HG03135 (cell line): Measurements from ENCODE around the gene CACNA1C.

Experiments
- ATAC-seq: cut with Tn5 transposase; IDR thresholded peaks from one replicate; pipeline ENCODE4 v1.9.1; 2021; ENCODE audit warnings: mild to moderate bottlenecking, moderate library complexity; ENCODE audit not compliant: unreplicated experiment

CACNA1C gene

DNA sequence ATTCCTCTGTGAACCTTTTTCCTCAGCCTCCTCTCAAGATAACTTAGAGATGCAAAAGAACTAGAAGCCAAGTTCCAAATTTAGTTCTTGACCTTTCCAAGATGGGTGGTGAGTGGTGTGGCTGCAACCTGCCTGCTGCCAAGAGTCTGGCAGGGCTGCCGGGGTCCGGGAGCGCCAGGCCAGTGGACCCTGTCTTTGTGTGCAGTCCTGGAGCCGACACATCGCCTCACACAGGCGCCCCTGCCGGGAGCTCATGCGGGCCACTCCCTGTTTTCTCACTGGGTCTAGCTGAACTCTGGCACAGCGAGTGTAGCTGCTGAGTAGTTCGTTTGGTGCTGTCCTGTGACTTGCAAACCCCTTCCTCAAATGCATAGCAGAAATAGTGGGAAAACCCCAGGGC, 84.9 kb downstream of the CACNA1C start:
- no peak for ATAC-seq

DNA sequence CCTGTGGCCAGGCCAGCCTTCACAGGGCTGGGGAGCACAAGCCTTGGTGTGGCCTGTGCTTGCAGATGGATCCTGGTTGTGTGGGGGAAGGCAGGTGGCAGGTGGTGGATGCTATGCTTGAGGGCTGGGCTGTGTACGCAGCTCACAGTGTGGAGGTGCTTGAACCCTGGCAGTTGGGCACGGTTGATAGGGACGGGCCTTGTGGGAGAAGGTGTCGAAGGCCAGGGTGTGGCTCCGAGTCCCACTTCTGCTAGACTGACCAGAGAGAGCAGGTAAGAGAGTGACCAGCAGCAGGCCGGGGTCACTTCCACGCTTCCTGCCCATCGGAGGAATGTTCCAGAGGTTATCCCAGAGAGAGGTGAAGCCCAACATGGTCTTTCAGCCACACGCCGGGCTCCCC, 85.5 kb downstream of the CACNA1C start:
- ATAC-seq = no peak

- no peak for ATAC-seq
Observed at GRCh38 chr12:2138871-2139308, 86.1 kb downstream of the CACNA1C start.

DNA sequence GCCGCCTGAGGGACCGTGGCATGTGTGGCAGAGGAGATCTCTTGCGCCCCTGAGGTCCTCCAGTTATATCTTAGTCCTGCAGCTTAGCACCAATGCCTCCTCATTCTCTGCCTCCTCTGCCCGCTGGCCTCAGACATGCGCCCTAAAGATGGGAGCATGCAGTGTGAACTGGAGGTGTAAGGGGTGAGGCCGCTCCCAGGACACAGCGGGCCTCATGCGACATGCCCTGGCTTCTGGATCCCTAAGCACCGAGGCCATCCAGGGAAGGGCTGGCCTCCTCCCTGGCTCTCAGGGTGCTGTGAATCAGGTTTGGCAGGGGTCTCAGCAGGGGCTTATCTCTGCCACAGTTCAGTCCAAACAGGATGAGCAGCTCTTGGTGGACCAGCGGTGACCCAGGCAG, 86.9 kb downstream of the CACNA1C start:
- ATAC-seq = no peak

DNA sequence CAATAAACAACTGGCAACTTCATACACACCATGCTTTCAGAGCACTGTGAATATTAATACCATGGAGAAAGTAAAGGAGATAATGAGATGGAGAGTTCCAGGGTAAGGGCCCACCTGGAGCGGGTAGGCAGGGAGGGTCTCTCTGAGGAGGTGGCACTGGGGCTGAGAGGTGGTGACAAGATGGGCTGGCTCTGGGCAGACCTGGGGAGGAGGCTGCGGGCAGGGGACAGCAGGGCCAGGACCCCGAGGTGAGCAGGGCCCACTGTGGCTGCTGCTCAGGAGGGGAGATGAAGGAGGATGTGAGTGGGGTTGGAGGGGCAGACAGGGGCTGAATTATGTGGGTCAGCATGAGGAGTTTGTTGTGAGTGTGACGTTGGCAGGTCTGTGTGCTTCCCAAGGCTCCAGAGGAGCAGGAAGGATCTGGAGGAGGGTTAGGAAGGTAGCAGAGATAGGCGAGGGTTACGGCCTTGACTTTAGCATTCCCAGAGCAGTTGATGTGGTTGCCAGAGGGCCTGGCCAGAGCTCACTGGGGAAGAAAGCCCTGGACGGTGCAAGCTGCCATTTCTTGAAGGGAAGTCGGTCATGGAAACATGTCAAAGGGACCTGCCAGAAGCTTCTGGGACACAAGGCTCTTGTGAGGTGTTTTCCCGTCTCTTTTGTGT, 88.2 kb downstream of the CACNA1C start:
- no peak for ATAC-seq

GRCh38 chr12:2142068-2142467, 89.3 kb downstream of the CACNA1C start:
- no peak for ATAC-seq

DNA sequence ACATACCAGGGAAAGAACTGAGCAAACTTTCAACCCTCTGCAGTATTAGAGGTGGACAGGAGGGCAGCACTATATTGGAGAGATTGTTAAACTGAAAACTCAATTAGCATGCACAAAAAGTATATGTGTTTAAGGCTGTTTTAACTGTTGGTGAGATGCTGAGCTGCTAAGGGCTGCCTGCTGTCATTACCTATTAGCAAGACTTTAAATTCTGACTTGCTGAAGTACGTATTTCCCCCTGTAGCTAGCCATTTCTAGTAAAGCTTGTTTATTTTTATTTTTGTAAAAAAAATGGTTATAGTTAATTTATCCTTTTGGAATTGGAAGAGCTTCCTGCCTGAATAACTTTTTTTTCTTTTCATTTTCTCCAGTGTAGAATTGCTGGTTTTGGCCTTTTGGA, 92.2 kb downstream of the CACNA1C start:
- no peak for ATAC-seq

GRCh38 chr12:2145433-2145998, 92.7 kb downstream of the CACNA1C start:
- ATAC-seq = no peak

DNA sequence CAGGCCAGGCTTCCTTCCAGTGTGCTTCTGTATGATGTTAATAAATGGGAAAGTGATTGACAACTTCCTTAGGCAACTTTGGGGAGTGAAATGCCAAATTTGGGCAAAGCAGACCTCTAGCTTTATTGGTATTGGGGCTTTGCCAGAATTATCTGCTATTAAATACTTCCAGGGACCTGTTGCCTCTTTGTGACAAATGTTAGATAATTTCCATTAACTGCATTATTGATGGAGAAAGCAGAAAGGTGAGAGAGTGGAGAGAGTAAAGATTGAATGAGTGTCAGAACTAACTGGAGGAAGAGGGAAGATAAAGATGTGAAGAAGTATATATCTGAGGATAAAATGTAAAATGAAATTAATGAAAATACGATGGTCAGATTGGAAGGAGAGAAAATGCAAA, 94.5 kb downstream of the CACNA1C start:
- ATAC-seq = no peak

- ATAC-seq = no peak
Observed at GRCh38 chr12:2149091-2149490, 96.3 kb downstream of the CACNA1C start.

DNA sequence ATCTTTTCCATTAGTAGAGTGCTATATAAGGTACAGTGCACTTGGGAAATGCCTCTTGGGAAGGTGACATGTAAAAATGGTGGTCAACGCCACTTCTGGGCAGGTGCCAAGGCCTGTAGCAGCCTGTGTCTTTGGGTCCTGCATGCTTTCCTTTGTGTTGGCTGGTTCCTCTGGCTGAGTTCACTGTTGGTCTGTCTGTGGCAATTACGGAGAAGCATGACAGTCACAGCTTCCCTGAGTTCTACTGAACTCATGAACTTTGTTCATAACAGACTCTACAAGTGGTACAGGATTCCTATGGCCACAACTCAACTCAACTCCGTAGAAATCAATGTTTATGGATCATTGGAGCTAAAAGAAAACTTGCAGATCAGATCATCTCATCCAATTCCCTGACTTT, 98.0 kb downstream of the CACNA1C start:
- no peak for ATAC-seq

- no peak for ATAC-seq
Observed at GRCh38 chr12:2151391-2151790, 98.6 kb downstream of the CACNA1C start.

DNA sequence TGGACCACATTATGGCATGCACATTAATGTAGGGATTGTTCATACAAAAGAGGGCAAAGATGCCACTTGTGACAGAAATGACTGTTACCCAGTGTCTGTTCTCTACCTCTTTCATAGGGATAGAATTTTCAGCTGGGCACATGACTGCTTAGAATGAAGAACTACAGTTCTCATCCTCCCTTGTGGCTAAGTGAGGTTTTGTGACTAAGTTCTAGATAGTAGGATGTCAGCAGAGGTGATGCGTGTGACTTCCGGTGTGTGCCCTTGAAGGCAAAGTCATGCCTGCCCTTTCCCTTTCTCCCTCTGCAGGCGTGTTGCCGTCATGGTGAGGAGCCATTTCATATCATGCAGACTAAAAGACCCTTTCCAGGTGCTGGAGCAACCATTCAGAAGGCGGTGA, 99.3 kb downstream of the CACNA1C start:
- no peak for ATAC-seq

- no peak for ATAC-seq
Observed at GRCh38 chr12:2154050-2154449, 101.3 kb downstream of the CACNA1C start.

- no peak for ATAC-seq
Observed at GRCh38 chr12:2154521-2154920, 101.7 kb downstream of the CACNA1C start.

DNA sequence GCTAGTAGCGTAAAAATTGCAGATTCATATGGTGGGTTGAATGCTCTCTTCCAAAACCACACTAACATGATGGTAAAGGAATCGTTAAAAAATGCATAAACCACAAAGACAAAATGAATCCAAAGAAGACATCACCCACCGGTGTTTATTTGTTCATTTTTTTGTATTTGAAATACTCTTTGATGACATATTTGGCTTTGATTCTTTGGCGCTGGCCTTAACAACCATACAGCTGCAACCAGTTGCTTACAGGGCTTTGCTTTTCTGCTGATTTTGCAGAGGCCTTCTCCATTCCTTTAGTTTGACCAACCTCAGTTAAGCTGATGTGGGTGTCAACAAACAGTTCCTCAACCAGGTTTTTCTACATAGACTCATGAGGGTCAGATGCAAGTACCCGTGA, 103.5 kb downstream of the CACNA1C start:
- no peak for ATAC-seq

DNA sequence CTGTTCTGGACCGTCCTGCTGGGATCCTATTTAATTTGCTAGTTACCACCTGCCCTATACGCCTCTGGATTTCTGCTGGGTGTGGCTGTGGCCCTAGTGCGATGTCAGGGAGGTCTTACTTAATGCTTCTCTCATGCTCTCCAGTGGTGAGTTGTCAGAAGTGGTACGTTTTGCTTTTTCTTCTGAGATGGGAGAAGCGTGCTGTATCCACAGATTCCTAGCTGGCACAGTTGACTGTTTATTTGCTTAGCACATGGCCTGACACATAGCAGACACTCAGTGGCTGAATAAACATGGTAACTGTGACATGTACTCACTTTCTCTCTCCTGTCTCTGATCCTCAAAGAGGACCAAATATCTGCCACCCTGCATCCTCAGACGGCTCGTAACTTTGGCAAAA, 107.3 kb downstream of the CACNA1C start:
- ATAC-seq = no peak

- ATAC-seq = no peak
Observed at GRCh38 chr12:2161473-2161872, 108.7 kb downstream of the CACNA1C start.

DNA sequence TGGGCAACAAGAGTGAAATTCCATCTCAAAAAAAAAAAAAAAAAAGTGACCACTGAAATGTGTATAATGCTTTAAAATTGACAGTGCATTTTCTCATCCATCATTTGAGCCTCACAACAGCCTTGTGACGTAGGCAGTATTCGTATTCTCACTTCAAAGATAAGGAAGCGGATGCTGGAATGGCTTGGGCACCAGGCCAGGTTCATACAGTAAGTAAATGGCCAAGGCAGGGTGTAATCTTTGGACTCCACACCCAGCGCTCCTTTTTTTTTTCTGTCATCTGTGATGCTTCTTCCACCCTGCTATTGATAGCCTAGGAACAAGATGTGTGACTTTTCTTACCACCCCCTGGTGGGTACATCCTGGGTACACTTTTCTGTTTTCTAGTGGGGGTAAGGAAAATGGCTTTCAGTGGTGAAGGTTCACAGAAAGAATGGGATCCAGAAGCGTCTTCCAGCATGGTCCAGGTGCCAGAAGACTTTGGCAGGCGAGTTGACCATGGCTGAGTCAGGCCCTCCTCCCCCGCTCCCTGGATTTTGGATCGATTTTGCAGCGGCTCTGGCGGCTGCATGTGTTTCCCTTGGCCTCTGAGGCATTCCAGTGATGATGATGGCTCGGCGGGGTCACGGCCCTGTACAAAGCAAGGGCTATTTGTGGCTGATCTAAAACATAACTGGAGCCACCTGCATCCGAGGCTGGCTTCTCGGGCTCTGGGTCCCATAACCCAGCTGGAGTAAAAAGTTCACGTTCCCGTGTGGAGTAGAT, 110.6 kb downstream of the CACNA1C start:
- no peak for ATAC-seq

GRCh38 chr12:2165021-2165420, 112.2 kb downstream of the CACNA1C start:
- no peak for ATAC-seq

- no peak for ATAC-seq
Observed at GRCh38 chr12:2165927-2166326, 113.1 kb downstream of the CACNA1C start.

DNA sequence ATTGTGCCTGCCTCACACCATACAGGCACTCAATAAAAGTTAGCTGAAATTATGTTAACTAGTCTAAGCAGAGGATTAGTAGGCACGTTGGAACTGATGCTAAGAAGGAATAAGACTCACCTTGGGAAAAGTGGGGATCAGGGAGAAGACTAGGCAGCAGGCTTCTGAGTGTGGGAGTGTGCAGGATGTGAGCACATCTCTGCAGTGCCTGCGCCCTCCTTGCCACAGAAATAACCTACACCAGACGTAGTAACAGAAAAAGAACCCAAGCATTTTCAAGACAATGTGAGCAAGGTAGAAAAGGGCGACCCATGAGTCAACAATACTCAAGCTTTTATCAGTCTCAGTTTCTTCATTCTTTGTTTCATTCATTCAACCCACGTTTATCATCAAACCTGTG, 113.9 kb downstream of the CACNA1C start:
- ATAC-seq = no peak
